Keratinocyte (primary cell): ENCODE data around the gene CLMN.

Experiments
- CTCF ChIP-seq, 3 experiments: IDR thresholded peaks in 1 of 3; conservative IDR thresholded peaks in 1 of 3; optimal IDR thresholded peaks in 1 of 3; 2 replicates in 2 of 3; 3 replicates in 1 of 3; pipeline versions ENCODE3 to v1.5.1; 2011; ENCODE audit warnings: low read length in 3 of 3, mild to moderate bottlenecking in 3 of 3, moderate library complexity in 2 of 3, control low read depth in 1 of 3, inconsistent platforms in 1 of 3; ENCODE audit not compliant: insufficient read depth in 2 of 3; ENCODE audit errors: extremely low read depth in 1 of 3
- EZH2 ChIP-seq: IDR thresholded peaks from one replicate; pipeline ENCODE4 v1.6.1; 2012; ENCODE audit warnings: inconsistent platforms, mild to moderate bottlenecking, low read length, moderate library complexity

- TF ChIP-seq CTCF (optimal IDR thresholded peaks at IDR 0.05 in 1 of 3, IDR thresholded peaks at IDR 0.05 in 1 of 3, conservative IDR thresholded peaks at IDR 0.05 in 1 of 3; ENCODE audit: extremely low read depth in 1 of 3, insufficient read depth in 2 of 3, low read length in 3 of 3) = no peak
- no peak for TF ChIP-seq EZH2
These were observed 29.7 kb downstream of the CLMN start for GRCh38 chr14:95290021-95290420.
